Measurements from ENCODE around the gene ZNF629.
A peak's percentile ranks its signal among the peaks of the same experiment; 100 is the strongest.
"Not testable (repeated sequence)": the region's sequence is repeated elsewhere in the genome, so short reads cannot be mapped to it uniquely, and the experiment has no call there.

The ZNF629 gene

DNA sequence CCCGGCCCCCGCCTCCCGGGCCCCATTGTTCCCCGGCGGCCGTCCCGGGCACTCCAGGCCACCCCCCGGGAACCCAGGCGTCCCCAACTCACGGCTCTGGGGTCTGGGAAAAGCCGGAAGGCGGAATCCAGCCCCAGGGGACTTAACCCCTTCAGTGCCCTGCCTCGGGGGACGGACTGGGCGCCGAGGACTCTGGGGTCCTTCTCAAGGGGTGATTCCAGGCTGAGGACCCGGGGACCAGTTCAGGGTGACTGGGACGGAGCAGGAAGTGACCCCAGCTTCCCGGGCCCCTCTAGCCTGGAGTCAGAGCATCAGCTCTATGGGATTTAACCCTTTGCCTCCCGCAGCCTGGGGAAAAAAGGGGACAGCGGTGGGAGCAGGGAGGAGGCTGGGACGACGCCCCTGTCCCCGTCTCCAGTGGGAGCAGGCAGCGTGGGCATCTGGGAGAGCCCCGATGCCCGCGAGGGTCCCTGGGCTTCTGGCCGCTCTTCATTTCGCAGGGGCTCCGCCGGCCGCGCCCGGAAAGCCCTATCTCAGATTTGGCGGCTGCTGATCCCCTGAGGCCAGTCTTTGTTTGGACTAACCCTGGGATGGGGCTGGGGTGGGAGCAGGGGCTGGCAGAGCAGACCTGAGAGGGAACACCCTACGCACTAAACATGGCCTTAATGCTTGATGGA, at the start of gene ZNF629:
TSS of gene ZNF629 (minus strand) at position 270 of the 677 bp plus-strand sequence. CDS start 2,723 bp downstream, outside the sequence.
- no peak for DNase-seq (ENCODE audit: low read depth)

GRCh38 chr16:30834130-30834740, 47.2 kb upstream of the ZNF629 start:
- DNase-seq (ENCODE audit: low read depth): no peak

GRCh38 chr16:30830072-30830417, 43.0 kb upstream of the ZNF629 start:
- no peak for DNase-seq (ENCODE audit: low read depth)

GRCh38 chr16:30829130-30830071, 42.4 kb upstream of the ZNF629 start:
- no peak for DNase-seq (ENCODE audit: low read depth)

DNA sequence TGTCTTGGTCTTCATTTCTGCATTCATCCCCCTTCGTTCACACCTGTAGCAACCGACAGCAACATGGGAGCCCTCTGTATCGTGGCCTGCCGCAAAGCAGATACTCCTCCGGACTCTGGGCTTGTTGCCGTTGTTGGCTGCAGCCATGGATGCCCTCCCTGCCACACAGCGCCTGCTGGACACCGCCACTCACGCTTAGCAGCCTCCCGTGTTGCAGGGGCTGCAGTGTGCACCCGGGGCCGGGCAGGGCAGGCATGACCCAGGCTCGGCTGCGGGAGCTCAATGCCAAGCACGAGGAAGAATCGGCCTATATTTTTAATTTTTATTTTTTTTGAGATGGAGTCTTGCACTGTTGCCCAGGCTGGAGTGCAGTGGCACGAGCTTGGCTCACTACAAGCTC, 34.9 kb upstream of the ZNF629 start:
- no peak for DNase-seq (ENCODE audit: low read depth)

GRCh38 chr16:30821441-30821840, 34.4 kb upstream of the ZNF629 start:
- not testable (repeated sequence) for DNase-seq (ENCODE audit: low read depth)

GRCh38 chr16:30820952-30821421, 34.0 kb upstream of the ZNF629 start:
- DNase-seq (ENCODE audit: low read depth): no peak

GRCh38 chr16:30816769-30817168, 29.8 kb upstream of the ZNF629 start:
- DNase-seq (ENCODE audit: low read depth): no peak

GRCh38 chr16:30813821-30814189, 26.8 kb upstream of the ZNF629 start:
- no peak for DNase-seq (ENCODE audit: low read depth)

GRCh38 chr16:30809675-30810074, 22.7 kb upstream of the ZNF629 start:
- DNase-seq (ENCODE audit: low read depth): not testable (repeated sequence)

GRCh38 chr16:30808890-30809426, 22.0 kb upstream of the ZNF629 start:
- DNase-seq (ENCODE audit: low read depth): not testable (repeated sequence)

DNA sequence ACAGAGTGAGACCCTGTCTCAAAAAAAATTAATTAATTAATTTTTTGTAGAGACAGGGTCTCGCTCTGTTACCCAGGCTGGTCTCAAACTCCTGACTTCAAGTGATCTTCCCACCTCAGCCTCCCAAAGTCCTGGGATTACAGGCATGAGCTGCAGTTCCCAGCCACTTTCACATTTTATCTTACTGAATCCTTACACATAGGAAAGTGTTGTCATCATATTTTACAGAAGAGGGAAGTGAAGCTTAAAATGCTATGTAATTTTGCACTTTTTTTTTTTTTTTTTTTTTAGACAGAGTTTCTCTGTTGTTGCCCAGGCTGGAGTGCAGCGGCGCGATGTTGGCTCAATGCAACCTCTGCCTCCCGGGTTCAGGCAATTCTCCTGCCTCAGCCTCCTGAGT, 21.1 kb upstream of the ZNF629 start:
- DNase-seq (ENCODE audit: low read depth): no peak

GRCh38 chr16:30805370-30806169, 18.6 kb upstream of the ZNF629 start:
- DNase-seq (ENCODE audit: low read depth): peak; percentile 68

DNA sequence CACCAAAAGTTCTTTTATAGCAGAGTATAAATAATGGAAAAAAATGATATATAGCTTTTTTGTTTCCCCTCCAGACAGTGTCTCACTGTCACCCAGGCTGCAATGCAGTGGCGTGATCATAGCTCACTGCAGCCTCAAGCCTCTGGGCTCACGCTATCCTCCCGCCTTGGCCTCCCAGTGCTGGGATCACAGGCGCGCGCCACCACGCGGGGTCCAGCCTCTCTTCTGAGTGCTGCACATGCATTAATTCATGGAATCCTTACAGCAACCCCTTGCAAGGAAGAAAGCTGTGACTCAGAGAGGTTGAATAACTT, 18.0 kb upstream of the ZNF629 start:
- DNase-seq (ENCODE audit: low read depth): no peak

DNA sequence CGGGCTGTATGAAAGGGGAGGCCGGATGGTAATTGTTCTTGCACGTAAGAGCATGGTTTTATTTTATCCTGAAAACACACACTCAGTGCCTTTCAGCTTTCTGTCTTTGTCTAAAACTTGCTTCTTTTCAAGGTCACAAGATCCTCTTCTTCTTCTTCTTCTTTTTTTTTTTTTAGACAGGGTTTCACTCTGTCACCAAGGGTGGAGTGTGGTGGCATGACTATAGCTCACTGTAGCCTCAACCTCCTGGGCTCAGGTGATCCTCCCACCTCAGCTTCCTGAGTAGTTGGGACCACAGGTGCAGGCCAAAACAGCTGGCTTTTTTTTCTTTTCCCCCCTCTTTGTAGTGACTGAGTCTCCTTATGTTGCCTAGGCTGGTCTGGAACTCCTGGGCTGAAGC, 15.9 kb upstream of the ZNF629 start:
- DNase-seq (ENCODE audit: low read depth): no peak

GRCh38 chr16:30797670-30798309, 10.8 kb upstream of the ZNF629 start:
- no peak for DNase-seq (ENCODE audit: low read depth)

GRCh38 chr16:30794634-30795033, 7.6 kb upstream of the ZNF629 start:
- DNase-seq (ENCODE audit: low read depth): no peak

DNA sequence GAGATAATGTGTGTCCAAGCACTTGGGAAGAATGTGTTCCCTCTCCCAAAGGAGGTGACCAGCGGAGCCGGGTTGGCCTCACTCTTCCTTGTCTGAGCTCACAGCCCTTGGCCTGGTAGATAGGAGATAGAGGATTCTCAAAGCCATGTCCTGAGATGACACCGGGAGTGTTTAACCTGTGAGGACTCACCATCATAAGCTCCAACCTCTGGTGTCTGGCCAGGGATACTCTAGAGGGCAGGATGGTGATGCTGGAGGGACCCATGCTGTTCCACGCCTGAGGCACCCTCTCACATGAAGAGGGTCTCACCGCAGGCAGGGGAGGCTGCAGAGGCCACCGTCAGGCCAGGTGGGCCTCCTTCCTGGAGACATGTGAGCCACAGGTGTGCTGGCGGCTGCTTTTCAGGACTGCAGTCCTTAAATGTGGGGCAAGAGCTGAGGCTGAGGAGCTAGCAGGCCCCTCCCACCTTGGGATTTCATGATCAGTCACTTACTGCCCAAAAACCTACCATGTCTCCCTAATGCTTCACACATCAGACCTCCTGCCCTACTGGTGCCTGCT, 6.6 kb upstream of the ZNF629 start:
- no peak for DNase-seq (ENCODE audit: low read depth)

GRCh38 chr16:30787613-30788378, 791 bp upstream of the ZNF629 start:
- DNase-seq (ENCODE audit: low read depth): no peak

Measured in GM04504 (cell line).